A549 (cell line): Measurements from ENCODE around the gene MPZL2. TPM values are rescaled to one million over a fixed set of nuclear protein-coding genes. Genes with fewer than 3 reads are reported as not detected.

Experiments used
- ATAC-seq, 2 experiments: fragments of 200-7000 bp in 1 of 2; fragments of >200 bp in 1 of 2; cut with Nextera tagmentation in 1 of 2; cut with Tn5 transposase in 1 of 2; 3 replicates each; pipeline versions ENCODE4 v1.8.0 to v1.9.1; 2018 to 2020; ENCODE audit warnings: mild to moderate bottlenecking in 1 of 2, moderate library complexity in 1 of 2
- CTCF ChIA-PET: fragments of 300-600 bp; sonication (Branson Sonifier 250); formaldehyde crosslinking; extraction: SDS; loops from one replicate; lab custom pipeline; 2021; ENCODE audit warnings: antibody characterized with exemption, inconsistent platforms; lab: Yijun Ruan, JAX
- POLR2A ChIA-PET: fragments of 350-600 bp; formaldehyde crosslinking; extraction: SDS; loops from one replicate; lab custom pipeline; 2021; ENCODE audit warnings: antibody characterized with exemption, inconsistent platforms; lab: Yijun Ruan, JAX
- DNase-seq, 2 experiments: peaks; one replicate each; pipeline versions ENCODE4 v3.0.0 to v3.0.0-alpha.2; 2011 to 2016; ENCODE audit warnings: low read depth in 1 of 2, low spot score in 1 of 2
- FAIRE-seq: peaks from 2 replicates; lab custom pipeline; 2011; peaks lifted over from hg19 to GRCh38; lab: Jason Lieb, UNC
- H3K27ac ChIP-seq, 2 experiments: fragments of >200 bp; sonication (Bioruptor Twin); formaldehyde crosslinking; 3 replicates each; pipeline ENCODE4 v1.5.1; 2016 to 2017
- H3K4me1 ChIP-seq: fragments of >200 bp; sonication (Bioruptor Twin); formaldehyde crosslinking; 3 replicates; pipeline ENCODE4 v1.6.1; 2016
- H3K4me2 ChIP-seq: fragments of >200 bp; sonication (Bioruptor Twin); formaldehyde crosslinking; 3 replicates; pipeline ENCODE4 v1.6.1; 2016
- H3K4me3 ChIP-seq: fragments of >200 bp; sonication (Bioruptor Twin); formaldehyde crosslinking; 3 replicates; pipeline ENCODE4 v1.5.1; 2016
- H3K9me3 ChIP-seq: fragments of >200 bp; sonication (Bioruptor Twin); formaldehyde crosslinking; 3 replicates; pipeline ENCODE4 v1.6.1; 2016
- EHF ChIP-seq: fragments of 250-450 bp; sonication (Bioruptor Pico); IDR thresholded peaks from 2 replicates; pipeline ENCODE4 v1.5.0; 2020; ENCODE audit warnings: mild to moderate bottlenecking
- ESRRA ChIP-seq: fragments of 150-350 bp; IDR thresholded peaks from 2 replicates; pipeline ENCODE4 v1.6.1; 2014; ENCODE audit warnings: mild to moderate bottlenecking, low read length, borderline replicate concordance
- HOXA7 ChIP-seq: fragments of 250-450 bp; sonication (Bioruptor Pico); IDR thresholded peaks from 2 replicates; pipeline ENCODE4 v1.5.0; 2020; ENCODE audit warnings: mild to moderate bottlenecking, moderate library complexity
- JUN ChIP-seq, 2 experiments: fragments of >200 bp; sonication (Bioruptor Twin); formaldehyde crosslinking; IDR thresholded peaks; 2 replicates in 1 of 2; 3 replicates in 1 of 2; pipeline ENCODE4 v1.6.1; 2016 to 2017
- JUNB ChIP-seq: fragments of >200 bp; sonication (Bioruptor Twin); formaldehyde crosslinking; IDR thresholded peaks from 2 replicates; pipeline ENCODE4 v1.6.1; 2016
- NPAS2 ChIP-seq: fragments of 250-450 bp; sonication (Bioruptor Pico); IDR thresholded peaks from 2 replicates; pipeline ENCODE4 v1.8.0; 2022; ENCODE audit warnings: mild to moderate bottlenecking, moderate library complexity, borderline replicate concordance
- NR3C1 ChIP-seq: fragments of >200 bp; sonication (Bioruptor Twin); formaldehyde crosslinking; IDR thresholded peaks from 3 replicates; pipeline ENCODE4 v1.6.1; 2017
- PHF8 ChIP-seq: fragments of 200-600 bp; sonication (generic); IDR thresholded peaks from 2 replicates; pipeline ENCODE4 v1.6.1; 2016; ENCODE audit warnings: low read depth, mild to moderate bottlenecking, antibody characterized with exemption, moderate library complexity, borderline replicate concordance
- POLR2A ChIP-seq: IDR thresholded peaks from 2 replicates; pipeline ENCODE4 v1.6.1; 2012; ENCODE audit warnings: mild to moderate bottlenecking, low read length
- RARB ChIP-seq: fragments of 250-450 bp; sonication (Bioruptor Pico); IDR thresholded peaks from 2 replicates; pipeline ENCODE4 v1.8.0; 2021; ENCODE audit warnings: mild to moderate bottlenecking, moderate library complexity
- SREBF2 ChIP-seq: fragments of 450-650 bp; IDR thresholded peaks from 2 replicates; pipeline ENCODE4 v1.6.1; 2014; ENCODE audit warnings: mild to moderate bottlenecking, moderate library complexity
- ZC3H11A ChIP-seq: fragments of 450-650 bp; IDR thresholded peaks from 2 replicates; pipeline ENCODE4 v1.6.1; 2014; ENCODE audit warnings: antibody characterized with exemption, mild to moderate bottlenecking
- WGBS: methylation state at CpG from one replicate; pipeline ENCODE4 v1.1.6; 2017; ENCODE audit errors: missing lambda C conversion rate; 5-methylcytosine and 5-hydroxymethylcytosine counted together
- polyA plus RNA-seq, 4 experiments: library from polyadenylated mRNA; depleted of rRNA in 3 of 4; stranded (reverse); fragments of >200 nt; fragmentation: RNase III in 1 of 4; extraction: RNeasy Plus Mini Kit Qiagen cat#74134 plus additional on column Dnase treatment in 1 of 4; gene quantifications; 2 replicates in 3 of 4; 3 replicates in 1 of 4; pipeline ENCODE4 v1.2.3, GENCODE V29; 2011 to 2017
- TF ChIP-seq, protein P1 (sequence below): fragments of 200-600 bp; sonication (generic); IDR thresholded peaks from 2 replicates; pipeline ENCODE4 v1.6.1; 2016; ENCODE audit warnings: antibody characterized with exemption, mild to moderate bottlenecking, moderate library complexity
- TF ChIP-seq, protein P2 (sequence below): fragments of >200 bp; sonication (Bioruptor Twin); formaldehyde crosslinking; IDR thresholded peaks from 3 replicates; pipeline ENCODE4 v1.5.1; 2016
- TF ChIP-seq, protein P3 (sequence below): fragments of >200 bp; sonication (Bioruptor Twin); formaldehyde crosslinking; IDR thresholded peaks from 3 replicates; pipeline ENCODE4 v1.6.1; 2016
- TF ChIP-seq, protein P4 (sequence below): IDR thresholded peaks from 2 replicates; pipeline ENCODE4 v1.6.1; 2012
- TF ChIP-seq, protein P5 (sequence below): fragments of 450-650 bp; IDR thresholded peaks from 2 replicates; pipeline ENCODE4 v1.6.1; 2014; ENCODE audit warnings: antibody characterized with exemption
- TF ChIP-seq, protein P6 (sequence below): fragments of >200 bp; sonication (Bioruptor Twin); formaldehyde crosslinking; IDR thresholded peaks from 2 replicates; pipeline ENCODE4 v1.6.1; 2016
- TF ChIP-seq, protein P7 (sequence below): IDR thresholded peaks from 2 replicates; pipeline ENCODE4 v1.6.1; 2012

The MPZL2 gene
- polyA plus RNA-seq, 2 of the 4 experiments (the other 2 are of a cell fraction) = 0.14 TPM; not detected in 1

DNA sequence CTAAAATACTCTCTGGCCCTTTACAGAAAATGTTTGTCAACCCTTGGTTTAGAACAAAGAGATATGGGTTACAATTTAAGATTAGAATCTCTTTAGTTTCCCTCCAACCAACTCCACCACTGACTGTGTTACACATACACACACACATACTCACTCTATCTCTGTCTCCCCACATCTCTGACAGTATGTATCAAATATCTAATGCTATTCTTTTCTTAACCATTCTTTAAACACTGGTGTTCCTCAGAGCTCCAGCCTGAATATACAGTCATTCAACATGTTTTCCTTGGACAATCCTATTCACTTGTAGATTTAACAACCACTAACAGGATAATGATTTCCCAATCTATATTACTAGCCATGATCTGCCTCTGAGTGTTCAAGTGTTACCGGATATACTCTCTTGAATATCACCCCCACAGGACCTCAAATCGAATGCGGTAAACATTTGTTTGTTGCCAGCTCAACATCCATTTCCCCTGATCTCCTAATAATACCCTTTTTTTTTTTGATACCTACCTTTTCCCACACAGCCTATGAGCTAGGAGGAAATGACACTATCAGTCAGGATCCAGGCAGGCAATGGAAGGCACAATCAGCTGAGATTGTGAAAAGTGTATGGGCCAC is 18.0 kb downstream of the MPZL2 start:
- WGBS = 83% methylated on average over 3 of the region's 3 CpGs
- no peaks in the 10 kb centered on the region for H3K4me1 ChIP-seq
- peaks cover 1% of the 10 kb centered on the region for H3K9me3 ChIP-seq
- no peak for ATAC-seq
- CTCF ChIA-PET = interaction anchor here (1.5 kb wide), 1 partner anchor 75 kb away, joined by 3 read pairs; no protein-coding TSS in a partner anchor
- no peak for TF ChIP-seq ZC3H11A
- TF ChIP-seq, protein P1, sequence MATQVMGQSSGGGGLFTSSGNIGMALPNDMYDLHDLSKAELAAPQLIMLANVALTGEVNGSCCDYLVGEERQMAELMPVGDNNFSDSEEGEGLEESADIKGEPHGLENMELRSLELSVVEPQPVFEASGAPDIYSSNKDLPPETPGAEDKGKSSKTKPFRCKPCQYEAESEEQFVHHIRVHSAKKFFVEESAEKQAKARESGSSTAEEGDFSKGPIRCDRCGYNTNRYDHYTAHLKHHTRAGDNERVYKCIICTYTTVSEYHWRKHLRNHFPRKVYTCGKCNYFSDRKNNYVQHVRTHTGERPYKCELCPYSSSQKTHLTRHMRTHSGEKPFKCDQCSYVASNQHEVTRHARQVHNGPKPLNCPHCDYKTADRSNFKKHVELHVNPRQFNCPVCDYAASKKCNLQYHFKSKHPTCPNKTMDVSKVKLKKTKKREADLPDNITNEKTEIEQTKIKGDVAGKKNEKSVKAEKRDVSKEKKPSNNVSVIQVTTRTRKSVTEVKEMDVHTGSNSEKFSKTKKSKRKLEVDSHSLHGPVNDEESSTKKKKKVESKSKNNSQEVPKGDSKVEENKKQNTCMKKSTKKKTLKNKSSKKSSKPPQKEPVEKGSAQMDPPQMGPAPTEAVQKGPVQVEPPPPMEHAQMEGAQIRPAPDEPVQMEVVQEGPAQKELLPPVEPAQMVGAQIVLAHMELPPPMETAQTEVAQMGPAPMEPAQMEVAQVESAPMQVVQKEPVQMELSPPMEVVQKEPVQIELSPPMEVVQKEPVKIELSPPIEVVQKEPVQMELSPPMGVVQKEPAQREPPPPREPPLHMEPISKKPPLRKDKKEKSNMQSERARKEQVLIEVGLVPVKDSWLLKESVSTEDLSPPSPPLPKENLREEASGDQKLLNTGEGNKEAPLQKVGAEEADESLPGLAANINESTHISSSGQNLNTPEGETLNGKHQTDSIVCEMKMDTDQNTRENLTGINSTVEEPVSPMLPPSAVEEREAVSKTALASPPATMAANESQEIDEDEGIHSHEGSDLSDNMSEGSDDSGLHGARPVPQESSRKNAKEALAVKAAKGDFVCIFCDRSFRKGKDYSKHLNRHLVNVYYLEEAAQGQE = no peak
- no peak for TF ChIP-seq POLR2A
- no peak for TF ChIP-seq ESRRA
- TF ChIP-seq PHF8 = no peak
- TF ChIP-seq NR3C1 = no peak
- TF ChIP-seq, protein P2, sequence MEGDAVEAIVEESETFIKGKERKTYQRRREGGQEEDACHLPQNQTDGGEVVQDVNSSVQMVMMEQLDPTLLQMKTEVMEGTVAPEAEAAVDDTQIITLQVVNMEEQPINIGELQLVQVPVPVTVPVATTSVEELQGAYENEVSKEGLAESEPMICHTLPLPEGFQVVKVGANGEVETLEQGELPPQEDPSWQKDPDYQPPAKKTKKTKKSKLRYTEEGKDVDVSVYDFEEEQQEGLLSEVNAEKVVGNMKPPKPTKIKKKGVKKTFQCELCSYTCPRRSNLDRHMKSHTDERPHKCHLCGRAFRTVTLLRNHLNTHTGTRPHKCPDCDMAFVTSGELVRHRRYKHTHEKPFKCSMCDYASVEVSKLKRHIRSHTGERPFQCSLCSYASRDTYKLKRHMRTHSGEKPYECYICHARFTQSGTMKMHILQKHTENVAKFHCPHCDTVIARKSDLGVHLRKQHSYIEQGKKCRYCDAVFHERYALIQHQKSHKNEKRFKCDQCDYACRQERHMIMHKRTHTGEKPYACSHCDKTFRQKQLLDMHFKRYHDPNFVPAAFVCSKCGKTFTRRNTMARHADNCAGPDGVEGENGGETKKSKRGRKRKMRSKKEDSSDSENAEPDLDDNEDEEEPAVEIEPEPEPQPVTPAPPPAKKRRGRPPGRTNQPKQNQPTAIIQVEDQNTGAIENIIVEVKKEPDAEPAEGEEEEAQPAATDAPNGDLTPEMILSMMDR = no peak
- TF ChIP-seq, protein P3, sequence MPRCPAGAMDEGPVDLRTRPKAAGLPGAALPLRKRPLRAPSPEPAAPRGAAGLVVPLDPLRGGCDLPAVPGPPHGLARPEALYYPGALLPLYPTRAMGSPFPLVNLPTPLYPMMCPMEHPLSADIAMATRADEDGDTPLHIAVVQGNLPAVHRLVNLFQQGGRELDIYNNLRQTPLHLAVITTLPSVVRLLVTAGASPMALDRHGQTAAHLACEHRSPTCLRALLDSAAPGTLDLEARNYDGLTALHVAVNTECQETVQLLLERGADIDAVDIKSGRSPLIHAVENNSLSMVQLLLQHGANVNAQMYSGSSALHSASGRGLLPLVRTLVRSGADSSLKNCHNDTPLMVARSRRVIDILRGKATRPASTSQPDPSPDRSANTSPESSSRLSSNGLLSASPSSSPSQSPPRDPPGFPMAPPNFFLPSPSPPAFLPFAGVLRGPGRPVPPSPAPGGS = no peak
- TF ChIP-seq JUNB = no peak
- no peak for TF ChIP-seq JUN (IDR thresholded peaks at IDR 0.05)
- TF ChIP-seq, protein P4, sequence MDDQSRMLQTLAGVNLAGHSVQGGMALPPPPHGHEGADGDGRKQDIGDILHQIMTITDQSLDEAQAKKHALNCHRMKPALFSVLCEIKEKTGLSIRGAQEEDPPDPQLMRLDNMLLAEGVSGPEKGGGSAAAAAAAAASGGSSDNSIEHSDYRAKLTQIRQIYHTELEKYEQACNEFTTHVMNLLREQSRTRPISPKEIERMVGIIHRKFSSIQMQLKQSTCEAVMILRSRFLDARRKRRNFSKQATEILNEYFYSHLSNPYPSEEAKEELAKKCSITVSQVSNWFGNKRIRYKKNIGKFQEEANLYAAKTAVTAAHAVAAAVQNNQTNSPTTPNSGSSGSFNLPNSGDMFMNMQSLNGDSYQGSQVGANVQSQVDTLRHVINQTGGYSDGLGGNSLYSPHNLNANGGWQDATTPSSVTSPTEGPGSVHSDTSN = no peak
- TF ChIP-seq, protein P5, sequence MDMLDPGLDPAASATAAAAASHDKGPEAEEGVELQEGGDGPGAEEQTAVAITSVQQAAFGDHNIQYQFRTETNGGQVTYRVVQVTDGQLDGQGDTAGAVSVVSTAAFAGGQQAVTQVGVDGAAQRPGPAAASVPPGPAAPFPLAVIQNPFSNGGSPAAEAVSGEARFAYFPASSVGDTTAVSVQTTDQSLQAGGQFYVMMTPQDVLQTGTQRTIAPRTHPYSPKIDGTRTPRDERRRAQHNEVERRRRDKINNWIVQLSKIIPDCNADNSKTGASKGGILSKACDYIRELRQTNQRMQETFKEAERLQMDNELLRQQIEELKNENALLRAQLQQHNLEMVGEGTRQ = no peak
- no peak for TF ChIP-seq SREBF2
- no peak for TF ChIP-seq HOXA7 (CRISPR knock-in tag)
- TF ChIP-seq, protein P6, sequence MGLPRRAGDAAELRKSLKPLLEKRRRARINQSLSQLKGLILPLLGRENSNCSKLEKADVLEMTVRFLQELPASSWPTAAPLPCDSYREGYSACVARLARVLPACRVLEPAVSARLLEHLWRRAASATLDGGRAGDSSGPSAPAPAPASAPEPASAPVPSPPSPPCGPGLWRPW = no peak
- TF ChIP-seq, all 56 proteins: peak for 0
- DNase-seq = no peak
- no peak overlapping the region for H3K27ac ChIP-seq
- H3K4me2 ChIP-seq = no peak overlapping the region
- H3K4me3 ChIP-seq = no peak overlapping the region
- POLR2A ChIA-PET = no interaction called here
- FAIRE-seq = no peak

DNA sequence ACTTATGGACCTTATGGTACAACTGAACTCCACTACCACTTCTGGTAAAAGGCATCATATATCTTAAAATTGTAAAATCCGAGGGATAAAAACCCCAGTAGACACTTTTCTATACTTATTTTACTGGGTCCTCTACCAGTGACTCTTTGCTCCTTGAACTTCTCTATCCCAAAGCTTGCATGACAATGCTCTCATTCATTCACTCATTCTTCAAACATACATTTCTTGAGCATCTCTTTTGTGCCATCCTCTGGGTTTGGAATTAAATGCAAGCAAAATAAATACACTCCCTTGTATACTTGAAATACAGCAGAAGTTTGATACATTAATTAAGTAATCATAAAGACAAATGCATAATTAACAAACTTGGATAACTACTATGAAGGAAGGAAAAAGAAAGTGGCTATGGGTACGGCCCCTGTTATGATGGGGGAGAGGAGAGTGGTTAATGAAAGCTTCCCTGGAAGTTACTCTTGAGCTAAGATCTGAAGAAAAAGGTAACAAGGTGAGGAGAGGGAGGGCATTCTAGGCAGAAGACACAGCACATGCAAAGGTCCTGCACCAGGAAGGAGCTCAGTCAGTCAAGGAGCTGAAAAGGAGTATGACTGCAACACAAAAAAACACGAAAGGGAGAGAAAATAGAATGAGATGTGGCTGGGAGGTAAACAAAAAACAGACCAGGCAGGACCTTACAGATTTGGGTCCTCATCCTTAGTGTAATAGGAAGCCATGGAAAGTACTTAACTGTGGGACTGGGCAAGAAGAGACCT is 19.9 kb downstream of the MPZL2 start:
- no peaks in the 10 kb centered on the region for H3K4me1 ChIP-seq
- no peak overlapping the region for H3K4me3 ChIP-seq
- FAIRE-seq (no peak), DNase-seq (no peak), ATAC-seq (no peak)
- no peak overlapping the region for H3K4me2 ChIP-seq
- 8% methylated on average over 3 of the region's 3 CpGs for WGBS
- no peak overlapping the region for H3K27ac ChIP-seq
- H3K9me3 ChIP-seq = no peaks in the 10 kb centered on the region
- POLR2A ChIA-PET = no interaction called here
- CTCF ChIA-PET = no interaction called here
- TF ChIP-seq, protein P1 = no peak
- TF ChIP-seq, protein P2 = no peak
- TF ChIP-seq RARB (CRISPR knock-in tag) (no peak), NPAS2 (CRISPR knock-in tag) (no peak), EHF (no peak)
- TF ChIP-seq, protein P7, sequence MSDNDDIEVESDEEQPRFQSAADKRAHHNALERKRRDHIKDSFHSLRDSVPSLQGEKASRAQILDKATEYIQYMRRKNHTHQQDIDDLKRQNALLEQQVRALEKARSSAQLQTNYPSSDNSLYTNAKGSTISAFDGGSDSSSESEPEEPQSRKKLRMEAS = no peak
